Spleen (tissue), 11 donors: Measurements from ENCODE around the gene SOX5. TPM values are rescaled to one million over a fixed set of nuclear protein-coding genes. Genes with fewer than 3 reads are reported as not detected.
"Not testable (repeated sequence)": the region's sequence is repeated elsewhere in the genome, so short reads cannot be mapped to it uniquely, and the experiment has no call there.

Experiments used
- DNase-seq: peaks from one replicate; pipeline ENCODE4 v3.0.0-alpha.2; 2020
- H3K27ac ChIP-seq, 8 donors: fragments of 200-600 bp; sonication (generic) in 7 of 8; 1 replicate in 4 of 8; 2 replicates in 4 of 8; pipeline versions ENCODE4 v1.5.0 to v1.8.0; 2016 to 2021; ENCODE audit warnings: inconsistent platforms in 4 of 8, mild to moderate bottlenecking in 4 of 8, moderate library complexity in 1 of 8
- H3K27me3 ChIP-seq, 7 donors: fragments of 200-600 bp; sonication (generic) in 6 of 7; replicated peaks in 1 of 7; 1 replicate in 4 of 7; 2 replicates in 3 of 7; pipeline versions ENCODE4 v1.5.0 to v1.8.0; 2016 to 2021; ENCODE audit warnings: inconsistent platforms in 3 of 7, mild to moderate bottlenecking in 1 of 7
- H3K36me3 ChIP-seq, 6 donors: fragments of 200-600 bp; sonication (generic) in 5 of 6; 1 replicate in 4 of 6; 2 replicates in 2 of 6; pipeline versions ENCODE4 v1.5.0 to v1.8.0; 2016 to 2021; ENCODE audit warnings: inconsistent platforms in 2 of 6
- H3K4me1 ChIP-seq, 6 donors: fragments of 200-600 bp; sonication (generic) in 5 of 6; 1 replicate in 3 of 6; 2 replicates in 3 of 6; pipeline versions ENCODE4 v1.5.0 to v1.8.0; 2016 to 2021; ENCODE audit warnings: inconsistent platforms in 3 of 6
- H3K4me3 ChIP-seq, 8 donors: fragments of 200-600 bp; sonication (generic) in 7 of 8; 1 replicate in 4 of 8; 2 replicates in 4 of 8; pipeline versions ENCODE4 v1.5.0 to v1.8.0; 2016 to 2021; ENCODE audit warnings: inconsistent platforms in 4 of 8, mild to moderate bottlenecking in 4 of 8, moderate library complexity in 2 of 8
- H3K9me3 ChIP-seq, 8 donors: fragments of 200-600 bp; sonication (generic) in 7 of 8; 1 replicate in 4 of 8; 2 replicates in 4 of 8; pipeline versions ENCODE4 v1.5.0 to v1.8.0; 2016 to 2021; ENCODE audit warnings: inconsistent platforms in 4 of 8
- POLR2A ChIP-seq, 3 donors: fragments of 450-650 bp; IDR thresholded peaks; one replicate each; pipeline ENCODE4 v1.5.1; 2017; ENCODE audit warnings: antibody characterized with exemption in 3 of 3, mild to moderate bottlenecking in 1 of 3
- POLR2AphosphoS5 ChIP-seq, 3 donors: sonication (generic); formaldehyde crosslinking; IDR thresholded peaks; one replicate each; pipeline ENCODE4 v1.5.1; 2017; ENCODE audit warnings: antibody characterized with exemption in 3 of 3
- WGBS, 5 donors: extraction: QIAGEN DNeasy Blood & Tissue Kit in 3 of 5; methylation state at CpG; one replicate each; pipeline versions ENCODE4 v1.1.5 to v1.1.7; 2013 to 2018; 5-methylcytosine and 5-hydroxymethylcytosine counted together
- intact Hi-C: fragments of 100-400 bp; cut with DNase I; formaldehyde crosslinking; loops from one replicate; pipeline ENCODE4 v1.15.0; 2023; ENCODE audit warnings: low total_unique reads
- polyA plus RNA-seq, 3 donors: library from polyadenylated mRNA; stranded (reverse); fragments of 200-250 nt; gene quantifications; one replicate each; pipeline ENCODE4 v1.2.1, GENCODE V29; 2013
- total RNA-seq, 7 donors: library from RNA; depleted of rRNA in 3 of 7; stranded (reverse); fragments of >200 nt in 3 of 7; fragmentation: NEBNext Ultra II Directional in 4 of 7; extraction: Animal tissue kit (Norgen Biotek cat#: 25700) in 4 of 7; gene quantifications; one replicate each; pipeline versions ENCODE4 v1.1.0 to v1.2.1, GENCODE V29; 2016 to 2021
- TF ChIP-seq, protein P1 (sequence below), 11 experiments: fragments of 200-600 bp in 7 of 11; fragments of 450-650 bp in 4 of 11; sonication (generic) in 4 of 11; IDR thresholded peaks in 8 of 11; conservative IDR thresholded peaks in 3 of 11; 1 replicate in 7 of 11; 2 replicates in 4 of 11; pipeline versions ENCODE4 v1.4.0 to v1.8.0; 2016 to 2021; ENCODE audit warnings: antibody characterized with exemption in 11 of 11, inconsistent platforms in 4 of 11, mild to moderate bottlenecking in 1 of 11
- donor health status: healthy with polysubstance abuse.
- donor health status: DM: no; HTN: no; CAD: no; lungs with moderate emphysema.
- donor health status: DM: no; HTN: no; CAD: no.
- donor health status: Bipolar disorder and iron deficiency.
- donor health status: healthy.
- donor health status: DM: no; HTN: no; CAD: no.
- donor health status: DM: yes; HTN: yes; CAD: no.

The SOX5 gene
- total and polyA plus RNA-seq, 10 donors, result 0.20 to 21.3 (median 8.7) TPM

DNA sequence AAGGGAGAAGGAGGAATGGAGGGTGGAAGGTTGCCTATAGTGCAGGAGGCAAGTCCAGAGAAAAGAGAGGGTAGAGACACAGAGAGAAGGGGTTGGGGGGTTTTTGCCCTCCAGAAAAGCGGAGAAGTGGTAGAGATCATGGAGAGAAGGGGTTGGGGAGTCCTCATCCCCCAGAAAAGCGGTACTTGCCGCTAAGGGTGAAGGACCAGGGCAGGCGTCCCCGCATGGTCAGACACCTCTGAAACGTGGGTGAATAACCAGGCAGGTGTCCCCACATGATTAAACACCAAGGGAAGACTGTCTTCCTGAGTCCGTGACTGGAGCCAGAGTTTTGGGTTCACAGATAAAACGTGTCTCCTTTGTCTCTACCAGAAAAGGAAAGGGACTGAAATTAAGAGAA is 439.0 kb downstream of the SOX5 start:
- Histone ChIP-seq H3K4me1 (no peaks in the 10 kb centered on the region), H3K27ac (no peak overlapping the region), H3K27me3 (no peaks in the 10 kb centered on the region), H3K9me3 (peaks cover 0 to 25% (median 7%) of the 10 kb centered on the region in 8 donors), H3K36me3 (no peaks in the 10 kb centered on the region), H3K4me3 (no peak overlapping the region)
- DNase-seq, result no peak
- WGBS, 5 donors, result 80 to 86% (median 83%) methylated on average over 8 of the region's 8 CpGs
- intact Hi-C loops, result no loop called here
- TF ChIP-seq POLR2AphosphoS5 (IDR thresholded peaks at IDR 0.05) (no peak), POLR2A (IDR thresholded peaks at IDR 0.05) (no peak)
- TF ChIP-seq, protein P1, sequence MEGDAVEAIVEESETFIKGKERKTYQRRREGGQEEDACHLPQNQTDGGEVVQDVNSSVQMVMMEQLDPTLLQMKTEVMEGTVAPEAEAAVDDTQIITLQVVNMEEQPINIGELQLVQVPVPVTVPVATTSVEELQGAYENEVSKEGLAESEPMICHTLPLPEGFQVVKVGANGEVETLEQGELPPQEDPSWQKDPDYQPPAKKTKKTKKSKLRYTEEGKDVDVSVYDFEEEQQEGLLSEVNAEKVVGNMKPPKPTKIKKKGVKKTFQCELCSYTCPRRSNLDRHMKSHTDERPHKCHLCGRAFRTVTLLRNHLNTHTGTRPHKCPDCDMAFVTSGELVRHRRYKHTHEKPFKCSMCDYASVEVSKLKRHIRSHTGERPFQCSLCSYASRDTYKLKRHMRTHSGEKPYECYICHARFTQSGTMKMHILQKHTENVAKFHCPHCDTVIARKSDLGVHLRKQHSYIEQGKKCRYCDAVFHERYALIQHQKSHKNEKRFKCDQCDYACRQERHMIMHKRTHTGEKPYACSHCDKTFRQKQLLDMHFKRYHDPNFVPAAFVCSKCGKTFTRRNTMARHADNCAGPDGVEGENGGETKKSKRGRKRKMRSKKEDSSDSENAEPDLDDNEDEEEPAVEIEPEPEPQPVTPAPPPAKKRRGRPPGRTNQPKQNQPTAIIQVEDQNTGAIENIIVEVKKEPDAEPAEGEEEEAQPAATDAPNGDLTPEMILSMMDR (IDR thresholded peaks at IDR 0.05 in 8 of 11, conservative IDR thresholded peaks at IDR 0.05 in 3 of 11), result no peak

DNA sequence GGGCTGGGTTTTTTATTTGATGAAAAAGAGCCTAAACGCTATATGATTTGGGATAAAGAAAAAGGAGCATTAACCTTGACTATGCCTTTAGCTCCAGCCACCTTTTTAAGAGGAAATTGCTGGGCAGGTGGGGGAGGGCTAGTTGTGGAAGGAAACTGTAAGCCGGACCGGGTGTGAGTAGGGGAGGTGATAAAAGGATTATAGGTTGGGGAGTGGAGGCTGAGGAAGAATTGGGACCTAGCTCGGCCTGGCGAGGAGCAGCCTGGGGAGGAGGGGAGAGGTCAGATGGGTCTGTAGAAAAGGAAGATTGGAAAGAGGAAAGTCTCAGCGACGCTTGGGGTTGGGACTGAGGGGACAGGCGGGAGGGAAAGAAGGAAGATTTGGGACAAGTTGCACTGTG is 439.6 kb downstream of the SOX5 start:
- 75 to 84% (median 80%) methylated on average over 8 of the region's 8 CpGs for WGBS, 5 donors
- H3K4me1 ChIP-seq, intact Hi-C loops, H3K27ac ChIP-seq, H3K4me3 ChIP-seq, H3K36me3 ChIP-seq, DNase-seq, H3K27me3 ChIP-seq: not testable (repeated sequence)
- H3K9me3 ChIP-seq, result peaks cover 0 to 24% (median 7%) of the 10 kb centered on the region in 8 donors

DNA sequence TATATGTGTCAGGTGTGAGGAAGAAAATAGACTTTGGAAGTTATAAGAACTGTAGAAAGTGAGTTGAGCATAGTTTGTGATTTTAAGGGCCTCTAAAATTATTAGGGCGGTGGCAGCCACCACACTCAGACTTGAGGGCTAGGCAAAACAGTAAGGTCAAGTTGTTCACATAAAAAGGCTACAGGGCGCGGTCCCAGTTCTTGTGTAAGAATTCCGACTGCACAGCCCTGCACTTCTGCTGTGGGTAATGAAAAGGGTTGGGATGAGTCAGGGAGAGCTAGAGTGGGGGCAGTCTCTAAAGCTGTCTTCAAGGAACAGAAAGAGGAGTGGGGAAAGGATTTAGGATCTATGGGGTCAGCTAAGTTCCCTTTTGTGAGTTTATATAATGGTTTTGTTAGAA is 441.7 kb downstream of the SOX5 start:
- H3K4me1 ChIP-seq, H3K9me3 ChIP-seq, H3K4me3 ChIP-seq, DNase-seq, H3K27ac ChIP-seq, H3K27me3 ChIP-seq, intact Hi-C loops, H3K36me3 ChIP-seq: not testable (repeated sequence)
- WGBS, 5 donors, result 90 to 96% (median 94%) methylated on average over 4 of the region's 4 CpGs

DNA sequence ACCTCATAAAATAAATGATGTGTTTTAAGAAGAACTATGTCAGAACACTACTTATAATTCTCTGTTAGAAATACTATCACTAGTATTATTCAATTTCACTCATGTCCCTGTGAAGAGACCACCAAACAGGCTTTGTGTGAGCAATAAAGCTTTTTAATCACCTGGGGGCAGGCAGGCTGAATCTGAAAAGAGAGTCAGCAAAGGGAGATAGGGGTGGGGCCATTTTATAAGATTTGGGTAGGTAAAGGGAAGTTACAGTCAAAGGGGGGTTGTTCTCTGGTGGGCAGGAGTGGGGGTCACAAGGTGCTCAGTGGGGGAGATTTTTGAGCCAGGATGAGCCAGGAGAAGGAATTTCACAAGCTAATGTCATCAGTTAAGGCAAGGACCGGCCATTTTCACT is 443.7 kb downstream of the SOX5 start:
- DNase-seq, intact Hi-C loops: not testable (repeated sequence)
- 39 to 100% (median 75%) methylated on average over 1 of the region's 1 CpG; no CpG with 5 or more reads in 2 of the 5 donors for WGBS, 5 donors

DNA sequence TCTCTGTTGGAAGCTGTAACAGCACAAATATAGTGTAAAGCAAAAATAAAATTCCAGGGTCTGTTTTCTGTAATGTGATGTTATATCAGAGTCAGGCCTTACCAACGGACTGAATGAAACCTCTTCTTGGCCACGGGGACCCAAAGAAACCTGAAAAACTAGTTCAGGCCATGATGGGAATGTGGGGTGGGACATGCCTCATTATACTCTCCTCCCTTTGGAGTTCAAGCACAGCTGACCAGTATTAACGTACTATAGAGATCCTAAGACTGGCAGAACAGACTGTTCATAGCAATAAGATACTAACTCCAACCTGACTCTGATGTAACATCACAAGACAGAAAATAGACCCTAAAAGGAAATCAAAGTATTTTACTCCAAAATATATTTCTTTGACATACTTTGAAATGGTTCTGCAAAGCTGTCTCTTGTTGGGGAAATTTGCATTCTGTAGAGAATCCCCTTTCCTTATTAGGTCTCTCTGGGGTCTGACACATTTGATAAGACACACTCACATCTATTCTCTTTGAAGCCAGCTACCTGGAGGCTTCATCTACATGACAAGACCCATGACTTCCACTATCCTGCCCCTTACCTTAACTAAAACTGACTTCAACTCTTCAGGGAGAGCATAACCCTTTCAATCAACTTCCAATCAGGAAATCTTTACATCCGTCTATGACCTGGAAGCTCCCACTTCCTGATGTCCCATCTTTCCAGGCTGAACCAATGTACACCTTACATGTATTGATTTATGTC is 444.6 kb downstream of the SOX5 start:
- WGBS, 5 donors, result 57 to 79% (median 75%) methylated on average over 4 of the region's 4 CpGs
- Histone ChIP-seq H3K27me3 (no peaks in the 10 kb centered on the region), H3K27ac (no peak overlapping the region), H3K36me3 (no peaks in the 10 kb centered on the region), H3K4me3 (no peak overlapping the region), H3K4me1 (no peaks in the 10 kb centered on the region), H3K9me3 (peaks cover 0 to 15% (median 0%) of the 10 kb centered on the region in 8 donors)
- intact Hi-C loops, result no loop called here
- TF ChIP-seq, protein P1 (IDR thresholded peaks at IDR 0.05 in 8 of 11, conservative IDR thresholded peaks at IDR 0.05 in 3 of 11), result no peak
- TF ChIP-seq POLR2A (IDR thresholded peaks at IDR 0.05) (no peak), POLR2AphosphoS5 (IDR thresholded peaks at IDR 0.05) (no peak)
- no peak for DNase-seq

More for the DNA sequence above, 443.7 kb downstream of the SOX5 start:
- peaks cover 0 to 12% (median 0%) of the 10 kb centered on the region in 8 donors for H3K9me3 ChIP-seq
- H3K36me3 ChIP-seq, H3K27me3 ChIP-seq, H3K4me1 ChIP-seq, H3K27ac ChIP-seq, H3K4me3 ChIP-seq: not testable (repeated sequence)
